ENCODE results near the gene CACFD1. TPM values are rescaled to one million over a fixed set of nuclear protein-coding genes. Genes with fewer than 3 reads are reported as not detected.
A peak's percentile ranks its signal among the peaks of the same experiment; 100 is the strongest.

CACFD1 gene
- total and polyA plus RNA-seq, 2 experiments from 2014 or later: 61.7 to 64.0 TPM

DNA sequence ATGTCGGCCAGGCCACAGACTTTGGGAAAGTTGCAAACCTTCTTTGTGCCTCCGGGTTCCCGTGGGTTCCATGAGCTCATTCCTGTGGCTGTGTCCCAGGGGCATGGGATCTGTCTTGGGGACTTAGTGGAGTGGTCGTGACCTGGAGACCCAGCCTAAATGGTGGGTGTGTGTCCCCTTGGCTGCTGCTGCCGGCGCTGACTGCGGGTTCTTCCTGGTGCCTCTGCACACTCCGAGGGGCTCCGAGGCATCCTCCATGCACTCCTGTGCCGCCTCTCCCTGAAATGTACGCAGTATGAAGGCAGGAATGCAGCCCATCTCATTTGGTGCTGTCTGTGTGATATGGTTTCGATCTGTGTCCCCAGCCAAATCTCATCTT lies 40.1 kb downstream of the CACFD1 start:
- Histone ChIP-seq H3K36me3 (no peaks in the 10 kb centered on the region), H3K27me3 (no peaks in the 10 kb centered on the region), H3K9me3 (ENCODE audit: low read depth) (no peaks in the 10 kb centered on the region), H3K27ac (no peak overlapping the region), H3K4me3 (no peak overlapping the region), H3K4me1 (ENCODE audit: low read depth) (no peaks in the 10 kb centered on the region)
- no peak for TF ChIP-seq CTCF (IDR thresholded peaks at IDR 0.05; ENCODE audit: low read depth, low read length)
- no peak for DNase-seq (ENCODE audit: low read depth in 1 of 2, low spot score in 1 of 2)

DNA sequence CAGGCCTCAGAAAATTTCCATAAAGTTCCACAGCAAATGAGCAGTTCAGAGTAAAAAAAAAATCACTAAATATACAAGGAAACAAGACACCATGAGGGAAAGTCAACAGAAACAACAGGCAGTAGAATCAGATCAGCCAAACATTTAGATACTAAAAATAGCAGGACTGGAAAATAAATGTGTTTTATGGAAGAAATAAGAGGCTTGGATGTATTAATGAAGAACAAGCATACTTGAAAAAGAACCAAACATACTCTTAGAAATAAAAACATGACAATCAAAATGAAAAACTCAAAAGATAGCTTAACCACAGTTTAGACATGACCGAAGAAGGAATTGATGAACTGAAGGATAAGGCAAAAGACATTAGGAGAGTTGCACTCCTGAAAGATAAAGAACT lies 42.3 kb downstream of the CACFD1 start:
- TF ChIP-seq CTCF (IDR thresholded peaks at IDR 0.05; ENCODE audit: low read depth, low read length): no peak
- no peaks in the 10 kb centered on the region for H3K9me3 ChIP-seq (ENCODE audit: low read depth)
- no peaks in the 10 kb centered on the region for H3K27me3 ChIP-seq
- H3K36me3 ChIP-seq: no peaks in the 10 kb centered on the region
- peaks cover 3% of the 10 kb centered on the region for H3K4me1 ChIP-seq (ENCODE audit: low read depth)
- no peak for DNase-seq (ENCODE audit: low read depth in 1 of 2, low spot score in 1 of 2)
- H3K27ac ChIP-seq: no peak overlapping the region
- H3K4me3 ChIP-seq: no peak overlapping the region

- Histone ChIP-seq H3K27ac (no peak overlapping the region), H3K9me3 (ENCODE audit: low read depth) (no peaks in the 10 kb centered on the region), H3K36me3 (no peaks in the 10 kb centered on the region), H3K27me3 (no peaks in the 10 kb centered on the region), H3K4me1 (ENCODE audit: low read depth) (peaks cover 8% of the 10 kb centered on the region), H3K4me3 (no peak overlapping the region)
- TF ChIP-seq CTCF (IDR thresholded peaks at IDR 0.05; ENCODE audit: low read depth, low read length): no peak
- DNase-seq (ENCODE audit: low read depth in 1 of 2, low spot score in 1 of 2): peak in 1 of 2 donors; percentile 42
Observed at GRCh38 chr9:133505186-133505830, 45.5 kb downstream of the CACFD1 start.

DNA sequence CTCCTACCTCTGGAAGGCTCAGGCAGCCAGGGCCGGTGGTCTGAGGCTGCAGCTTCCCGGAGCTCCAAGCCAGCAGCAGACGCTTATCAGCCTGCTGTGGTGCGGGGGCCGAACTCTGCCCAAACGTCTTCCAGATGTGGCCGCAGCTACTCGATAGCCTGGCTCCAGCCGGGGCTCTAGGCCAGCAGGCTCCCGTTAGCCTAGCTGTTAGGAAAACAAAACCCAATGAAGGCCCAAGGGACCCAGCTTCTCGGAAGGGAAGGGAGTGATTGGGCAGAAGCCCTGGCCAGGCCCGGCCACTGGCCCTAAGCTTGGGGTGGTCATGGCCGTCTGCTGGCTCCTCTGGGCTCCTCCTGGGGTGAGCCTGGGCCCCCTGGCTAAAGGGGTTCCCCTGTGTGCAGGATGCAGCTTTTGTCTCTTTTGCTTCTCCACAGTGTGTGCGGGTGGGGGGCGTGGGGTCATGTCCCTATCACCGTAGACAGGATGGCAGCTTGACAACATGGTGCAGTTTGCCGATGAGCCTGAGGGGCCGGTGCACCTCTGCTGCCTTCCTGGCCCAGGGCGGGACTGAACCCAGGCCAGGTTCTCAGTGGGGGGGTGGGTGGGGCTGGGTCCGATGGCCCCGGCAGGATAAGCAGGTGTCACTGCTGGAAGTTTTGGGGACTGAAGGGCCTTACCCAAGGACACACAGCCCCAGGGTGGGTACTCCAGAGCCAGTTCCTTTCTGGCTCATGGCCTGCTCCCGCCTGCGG lies 46.3 kb downstream of the CACFD1 start:
- DNase-seq (ENCODE audit: low read depth in 1 of 2, low spot score in 1 of 2): peak in 1 of 2 donors; percentile 98
- H3K9me3 ChIP-seq (ENCODE audit: low read depth): no peaks in the 10 kb centered on the region
- H3K4me1 ChIP-seq (ENCODE audit: low read depth): peaks cover 8% of the 10 kb centered on the region
- H3K27ac ChIP-seq: peak overlapping the region; percentile 13
- H3K4me3 ChIP-seq: no peak overlapping the region
- no peaks in the 10 kb centered on the region for H3K36me3 ChIP-seq
- no peaks in the 10 kb centered on the region for H3K27me3 ChIP-seq
- TF ChIP-seq CTCF (IDR thresholded peaks at IDR 0.05; ENCODE audit: low read depth, low read length): no peak

GRCh38 chr9:133506653-133507038 lies 46.9 kb downstream of the CACFD1 start:
- DNase-seq (ENCODE audit: low read depth in 1 of 2, low spot score in 1 of 2): peak in 1 of 2 donors; percentile 92
- peak; percentile 33 for TF ChIP-seq CTCF (IDR thresholded peaks at IDR 0.05; ENCODE audit: low read depth, low read length)
- no peaks in the 10 kb centered on the region for H3K27me3 ChIP-seq
- H3K4me1 ChIP-seq (ENCODE audit: low read depth): peaks cover 8% of the 10 kb centered on the region
- no peak overlapping the region for H3K4me3 ChIP-seq
- H3K27ac ChIP-seq: no peak overlapping the region
- no peaks in the 10 kb centered on the region for H3K9me3 ChIP-seq (ENCODE audit: low read depth)
- H3K36me3 ChIP-seq: no peaks in the 10 kb centered on the region

Data from cardiac muscle cell (in vitro differentiated cells and primary cell).